Activated T-cell treated with anti-CD3 and anti-CD28 coated beads, Interleukin-2, amount 50 U/mL, for 48 hours (primary cell): ENCODE measurements around the gene CACNA2D2.

Experiments
- DNase-seq, 2 experiments: peaks; one replicate each; pipeline ENCODE4 v3.0.0-alpha.2; 2020

Gene CACNA2D2

DNA sequence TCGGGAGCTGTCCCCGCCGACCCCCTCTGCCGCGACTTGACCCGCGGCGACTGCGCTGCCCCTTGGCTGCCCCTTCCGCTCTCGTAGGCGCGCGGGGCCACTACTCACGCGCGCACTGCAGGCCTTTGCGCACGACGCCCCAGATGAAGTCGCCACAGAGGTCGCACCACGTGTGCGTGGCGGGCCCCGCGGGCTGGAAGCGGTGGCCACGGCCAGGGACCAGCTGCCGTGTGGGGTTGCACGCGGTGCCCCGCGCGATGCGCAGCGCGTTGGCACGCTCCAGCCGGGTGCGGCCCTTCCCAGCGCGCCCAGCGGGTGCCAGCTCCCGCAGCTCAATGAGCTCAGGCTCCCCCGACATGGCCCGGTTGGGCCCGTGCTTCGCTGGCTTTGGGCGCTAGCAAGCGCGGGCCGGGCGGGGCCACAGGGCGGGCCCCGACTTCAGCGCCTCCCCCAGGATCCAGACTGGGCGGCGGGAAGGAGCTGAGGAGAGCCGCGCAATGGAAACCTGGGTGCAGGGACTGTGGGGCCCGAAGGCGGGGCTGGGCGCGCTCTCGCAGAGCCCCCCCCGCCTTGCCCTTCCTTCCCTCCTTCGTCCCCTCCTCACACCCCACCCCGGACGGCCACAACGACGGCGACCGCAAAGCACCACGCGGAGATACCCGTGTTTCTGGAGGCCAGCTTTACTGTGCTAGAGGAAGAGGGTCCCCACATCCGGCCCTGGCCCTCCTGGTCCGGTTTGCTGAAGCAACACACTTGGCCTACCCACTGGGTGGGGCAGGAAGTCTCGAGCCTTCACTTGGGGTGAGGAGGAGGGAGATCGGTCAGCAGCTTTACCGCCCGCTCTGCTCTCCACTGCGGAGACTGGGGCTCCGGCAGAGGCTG is 162.7 kb downstream of the CACNA2D2 start, which contains the start of gene RASSF1:
RASSF1 (minus strand) TSS at position 389 of the 882 bp plus-strand sequence; CDS start at position 358, 31 bp downstream.
- peak; percentile 81 to 85 for DNase-seq

- DNase-seq, result no peak
Measured at GRCh38 chr3:50340147-50340447, 163.3 kb downstream of the CACNA2D2 start.

DNA sequence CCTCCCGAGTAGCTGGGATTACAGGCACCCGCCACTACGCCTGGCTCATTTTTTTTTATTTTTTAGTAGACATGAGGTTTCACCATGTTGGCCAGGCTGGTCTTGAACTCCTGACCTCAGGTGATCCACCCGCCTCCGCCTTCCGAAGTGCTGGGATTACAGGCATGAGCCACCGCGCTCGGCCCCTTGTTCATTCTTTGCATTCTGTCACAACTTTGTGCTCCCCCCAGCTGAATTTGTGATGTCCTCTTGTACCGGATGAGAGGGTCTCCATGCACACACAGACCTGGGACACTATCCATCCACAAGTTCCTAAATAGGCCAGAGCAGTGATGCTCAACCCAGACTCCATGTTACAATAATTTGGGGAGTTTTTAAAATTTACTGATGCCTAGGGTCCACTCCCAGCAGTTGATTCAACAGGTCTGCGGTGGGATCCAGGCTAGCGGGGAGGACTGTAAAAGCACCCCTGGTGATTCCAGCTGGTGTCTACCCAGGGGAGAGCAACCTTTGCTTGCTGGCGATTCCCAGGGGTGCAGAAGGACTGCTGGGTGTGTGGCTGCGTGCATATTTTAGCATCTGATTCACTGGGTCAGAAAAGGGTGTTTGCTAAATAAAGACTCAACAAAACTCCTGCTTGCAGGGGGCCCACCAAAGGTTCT is 163.8 kb downstream of the CACNA2D2 start:
- no peak for DNase-seq

GRCh38 chr3:50338965-50339364 is 164.5 kb downstream of the CACNA2D2 start:
- DNase-seq, result no peak

DNA sequence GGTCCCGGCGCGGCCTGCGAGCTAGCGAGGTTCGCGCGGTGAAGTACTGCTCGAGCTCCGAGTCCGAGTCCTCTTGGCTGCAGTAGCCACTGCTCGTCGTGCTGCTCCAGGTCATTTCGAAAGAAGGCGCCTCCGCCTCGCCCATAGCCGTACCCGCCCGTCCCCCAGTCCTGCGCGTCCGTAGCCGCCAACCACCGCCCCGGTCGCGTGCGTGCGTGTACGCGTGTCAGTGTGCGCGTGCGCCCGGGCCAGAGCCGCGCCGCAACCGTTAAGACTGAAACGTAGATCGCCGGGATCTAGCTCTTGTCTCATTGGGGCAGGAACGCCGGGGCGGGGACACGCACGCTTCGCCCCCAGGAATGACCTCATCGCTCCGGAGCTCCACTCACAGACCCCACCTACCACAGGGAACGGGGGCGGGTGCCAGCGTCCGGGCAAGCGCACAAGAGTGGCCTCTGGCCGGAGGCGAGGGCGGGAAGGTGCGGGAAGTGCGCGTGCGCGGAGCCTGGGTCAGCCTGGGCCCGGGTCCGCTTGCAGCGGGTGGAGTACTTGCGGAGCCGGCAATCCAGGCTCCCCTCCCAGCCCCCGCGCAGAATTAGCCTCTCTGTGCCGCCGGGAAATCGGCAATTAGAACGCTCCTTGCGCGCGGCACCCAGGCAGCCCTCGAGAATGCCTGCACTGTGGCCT is 166.1 kb downstream of the CACNA2D2 start:
- DNase-seq, result peak; percentile 98

DNA sequence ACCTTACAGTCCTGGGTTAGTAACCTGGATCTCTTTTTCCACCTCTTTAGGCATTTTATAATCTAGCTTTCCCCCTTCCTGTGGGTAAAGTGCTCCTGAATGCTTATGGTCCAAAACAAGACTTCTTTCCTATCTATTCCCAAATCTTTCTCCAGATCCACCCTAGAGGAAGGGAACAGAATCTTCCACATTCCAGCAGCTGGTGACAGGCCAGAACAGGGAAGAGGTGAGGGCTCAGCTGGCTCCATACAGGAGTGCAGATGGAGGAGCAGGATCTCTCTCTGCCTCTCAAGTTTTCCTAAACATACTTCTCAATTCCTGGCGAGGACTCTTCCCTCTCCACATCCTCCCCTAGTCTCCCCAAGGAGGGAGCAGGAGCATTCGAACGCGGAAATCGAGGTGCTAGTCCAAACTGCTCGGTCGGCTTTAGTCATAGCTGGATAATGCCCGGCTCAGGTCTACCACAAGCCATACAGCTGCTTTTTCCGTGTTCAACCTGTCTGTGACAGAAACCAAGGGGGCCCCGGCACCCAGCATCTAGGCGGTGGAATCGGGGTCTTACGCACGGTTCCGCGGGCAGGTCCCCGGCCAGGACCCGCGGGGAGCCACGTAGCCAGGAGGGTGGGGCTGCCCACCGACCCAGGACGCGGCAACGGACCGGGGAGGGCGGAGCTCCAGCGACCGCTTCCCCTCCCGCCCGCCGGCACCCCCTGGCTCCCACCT is 166.8 kb downstream of the CACNA2D2 start:
- DNase-seq, result no peak

- DNase-seq, result no peak
Measured at GRCh38 chr3:50334339-50335075, 168.9 kb downstream of the CACNA2D2 start.

GRCh38 chr3:50333744-50334328 is 169.6 kb downstream of the CACNA2D2 start:
- no peak for DNase-seq

- DNase-seq, result no peak
Measured at GRCh38 chr3:50331364-50331907, 172.0 kb downstream of the CACNA2D2 start.

- DNase-seq, result no peak
Measured at GRCh38 chr3:50330330-50330729, 173.1 kb downstream of the CACNA2D2 start.

DNA sequence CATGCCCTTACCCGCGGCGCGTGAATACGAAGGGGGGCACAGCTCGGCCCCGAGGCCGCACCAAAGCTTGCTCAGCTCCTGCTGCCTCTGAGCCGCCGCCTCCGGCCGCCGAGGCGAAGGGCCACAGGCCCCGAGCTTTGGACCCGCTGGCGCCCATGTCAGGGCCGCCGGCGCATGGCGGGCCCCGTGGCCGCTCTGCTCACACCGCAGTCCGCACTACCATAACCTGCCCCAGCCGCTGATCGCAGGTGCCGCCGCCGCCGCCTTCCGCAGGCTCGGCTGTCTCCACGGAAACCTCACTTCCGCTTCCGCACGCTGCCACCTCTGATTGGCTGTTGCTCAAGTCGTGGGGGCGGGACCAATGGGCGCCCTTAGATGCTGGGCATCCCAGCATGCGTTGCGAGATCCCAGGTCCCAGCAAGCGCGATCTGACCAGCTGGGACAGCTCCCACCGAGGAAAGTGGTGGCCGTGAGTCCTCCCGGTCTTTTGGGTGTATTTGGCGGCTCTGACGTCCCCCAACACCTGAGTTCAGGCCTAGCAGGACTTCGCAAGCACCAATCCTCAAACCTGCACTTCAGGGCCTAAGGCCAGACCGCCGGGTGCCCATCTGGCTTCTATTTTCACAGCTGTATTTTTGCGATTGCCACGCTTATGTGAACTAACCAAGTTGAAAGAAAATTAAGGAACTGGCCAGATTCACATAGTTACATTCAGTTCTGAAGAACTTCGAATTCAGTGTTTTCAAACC is 175.3 kb downstream of the CACNA2D2 start, which contains the start of gene TUSC2:
TUSC2 (minus strand) TSS at position 281 of the 749 bp plus-strand sequence; CDS start at position 157, 124 bp downstream.
- peak; percentile 95 to 96 for DNase-seq

DNA sequence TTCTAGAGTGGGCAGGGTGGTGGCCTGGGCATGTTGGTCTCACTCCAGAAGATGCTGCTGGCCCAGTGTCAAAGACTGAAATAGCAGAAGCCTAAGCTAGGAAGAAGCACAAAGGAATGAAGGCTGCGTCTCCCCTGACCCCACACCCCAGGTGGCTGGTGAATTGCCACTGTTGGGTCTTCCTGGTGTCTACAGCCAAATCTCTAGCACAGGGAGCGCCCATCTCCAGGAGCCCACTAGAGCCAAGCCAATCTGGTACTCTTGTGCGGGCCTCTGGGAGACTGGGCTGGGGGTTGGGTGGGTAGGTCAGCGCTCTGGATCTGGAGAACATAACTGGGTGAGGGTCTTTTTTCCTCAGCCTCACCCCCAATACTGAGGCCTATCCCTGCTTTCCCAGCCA is 176.3 kb downstream of the CACNA2D2 start:
- no peak for DNase-seq

- no peak for DNase-seq
Measured at GRCh38 chr3:50326182-50326541, 177.3 kb downstream of the CACNA2D2 start.

DNA sequence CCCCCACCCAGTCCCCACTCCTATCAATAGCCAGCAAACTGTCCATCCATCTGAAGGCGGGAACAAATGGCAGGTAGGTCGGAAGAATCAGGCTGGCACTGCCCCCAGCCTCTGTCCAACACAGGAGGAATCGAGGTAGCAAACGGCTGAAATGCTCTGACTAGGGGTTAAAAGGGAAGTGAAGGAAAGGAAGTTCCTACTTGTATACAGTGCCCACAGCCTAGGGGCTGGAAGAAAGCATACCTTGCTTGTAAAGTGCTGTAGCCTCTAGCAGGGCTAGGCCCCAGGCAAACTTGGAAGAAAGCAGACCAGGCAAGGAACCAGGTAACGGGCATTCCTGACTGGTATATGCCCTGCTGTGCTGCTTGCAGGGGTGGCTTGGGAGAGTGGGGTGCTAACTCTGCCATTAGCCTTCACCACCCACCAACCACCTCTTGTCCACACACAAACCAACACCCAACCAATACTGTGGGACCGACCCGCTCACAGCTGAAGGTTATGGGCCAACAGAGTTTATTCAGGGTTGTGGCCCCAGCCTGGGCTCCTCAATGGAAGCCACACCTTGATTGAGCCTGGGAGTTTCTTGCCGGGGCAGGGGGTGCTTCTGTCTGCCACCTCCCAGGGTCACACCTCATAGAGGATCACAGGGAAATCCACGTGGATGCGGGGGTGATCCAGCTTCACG is 177.8 kb downstream of the CACNA2D2 start:
- no peak for DNase-seq

DNA sequence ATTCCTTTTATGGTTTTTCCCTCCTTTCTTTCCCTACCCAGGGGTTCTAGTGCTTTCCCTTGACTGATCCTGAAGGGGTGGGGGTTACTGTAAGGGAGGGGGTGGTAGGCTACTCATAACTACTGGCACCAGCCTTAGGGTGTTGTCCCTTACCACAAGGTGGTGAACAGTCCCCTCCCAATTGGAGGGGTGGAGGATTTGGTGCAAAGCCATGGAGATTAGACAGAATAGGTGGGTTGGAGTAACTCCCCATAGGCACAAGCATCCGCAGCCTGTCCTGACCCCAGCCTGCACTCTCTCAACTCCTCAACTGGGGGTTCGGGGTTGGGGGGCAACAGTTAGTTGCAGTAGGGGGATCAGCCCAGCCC is 178.3 kb downstream of the CACNA2D2 start:
- no peak for DNase-seq

DNA sequence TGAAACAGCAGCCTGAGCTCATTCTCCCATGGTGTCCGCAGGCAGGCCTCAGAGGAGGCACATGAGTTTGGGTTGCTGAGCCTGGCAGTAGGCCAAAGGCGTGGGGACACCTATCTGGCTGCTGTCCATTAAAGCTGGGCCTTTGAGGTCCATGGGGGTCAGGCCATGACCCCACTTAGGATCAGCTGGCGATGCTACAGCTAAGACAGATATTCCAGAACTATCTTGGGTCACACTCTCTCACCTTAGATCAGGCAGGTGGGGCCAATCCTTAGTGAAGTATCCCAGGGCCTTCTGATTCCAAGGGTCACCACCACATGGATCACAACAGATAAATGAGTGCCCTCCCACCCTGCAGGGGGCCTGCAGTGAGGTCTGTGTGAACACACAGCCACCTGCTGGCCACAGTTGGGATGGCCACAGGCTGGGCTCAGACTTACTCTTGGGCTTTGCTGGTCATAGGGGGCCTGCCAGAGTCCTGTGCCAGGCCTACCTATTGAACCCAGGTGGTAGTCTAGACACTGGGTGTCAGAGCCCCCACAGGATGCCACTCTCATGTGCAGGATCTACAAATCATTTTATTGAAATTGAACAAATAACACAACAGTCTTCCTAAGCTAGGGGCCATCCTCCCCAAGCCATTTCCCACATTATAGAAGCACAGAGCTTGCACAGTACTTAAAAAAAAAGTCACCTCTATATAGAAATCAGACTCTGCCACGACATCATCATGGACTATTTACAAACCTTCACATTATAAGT is 178.9 kb downstream of the CACNA2D2 start:
- peak; percentile 81 to 82 for DNase-seq

DNA sequence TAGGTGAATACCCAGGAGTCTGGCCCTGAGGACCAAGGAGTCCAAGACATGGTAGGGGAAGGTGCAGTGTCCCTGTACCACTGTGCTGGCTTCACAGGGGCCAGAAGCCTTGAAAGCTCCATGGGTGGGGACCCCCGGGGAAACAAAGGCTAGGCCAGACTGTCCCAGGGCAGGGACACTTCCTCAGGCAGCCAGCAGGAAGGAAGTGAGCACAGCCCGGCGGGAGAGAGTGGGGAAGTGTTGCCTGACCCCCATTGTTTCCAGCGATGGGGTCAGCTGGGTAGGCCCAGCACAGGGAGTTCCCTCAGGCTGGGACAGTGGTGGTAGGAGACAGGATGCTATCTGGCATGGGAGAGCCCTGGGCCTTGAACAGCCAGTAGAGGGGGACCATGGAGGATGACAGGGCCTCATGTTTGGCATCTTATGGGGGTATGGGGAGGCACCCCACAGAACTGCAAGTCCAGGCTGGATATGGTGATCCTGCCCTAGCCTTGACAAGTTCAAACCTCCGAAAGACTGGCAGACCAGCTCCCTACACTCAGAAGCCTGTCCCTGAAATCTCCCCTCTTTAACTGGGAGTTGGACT is 179.7 kb downstream of the CACNA2D2 start:
- no peak for DNase-seq

- DNase-seq, result no peak
Measured at GRCh38 chr3:50323092-50323600, 180.3 kb downstream of the CACNA2D2 start.
